Measurements from ENCODE around the gene UBQLN3. TPM values are rescaled to one million over a fixed set of nuclear protein-coding genes. Genes with fewer than 3 reads are reported as not detected.

The UBQLN3 gene
- total RNA-seq, 1 donor from 2014 or later, result 0.70 TPM

- DNase-seq (ENCODE audit: low spot score), result no peak
These were observed 4.3 kb downstream of the UBQLN3 start for GRCh38 chr11:5505363-5506048.

GRCh38 chr11:5504403-5504921 is 5.3 kb downstream of the UBQLN3 start:
- DNase-seq (ENCODE audit: low spot score), result no peak

- DNase-seq (ENCODE audit: low spot score), result no peak
These were observed 9.4 kb downstream of the UBQLN3 start for GRCh38 chr11:5500393-5500801.

- no peak for DNase-seq (ENCODE audit: low spot score)
These were observed 10.1 kb downstream of the UBQLN3 start for GRCh38 chr11:5499671-5500070.

GRCh38 chr11:5489576-5490357 is 20.0 kb downstream of the UBQLN3 start:
- no peak for DNase-seq (ENCODE audit: low spot score)

GRCh38 chr11:5488798-5489399 is 20.9 kb downstream of the UBQLN3 start:
- no peak for DNase-seq (ENCODE audit: low spot score)

- DNase-seq (ENCODE audit: low spot score), result no peak
These were observed 21.4 kb downstream of the UBQLN3 start, which contains the start of gene OR52D1 for GRCh38 chr11:5488385-5488784. Gene OR52D1 (plus strand): TSS chr11:5488685. CDS start chr11:5488707, 22 bp downstream.

- DNase-seq (ENCODE audit: low spot score), result no peak
These were observed 23.3 kb downstream of the UBQLN3 start for GRCh38 chr11:5486421-5486820.

GRCh38 chr11:5486003-5486402 is 23.8 kb downstream of the UBQLN3 start:
- no peak for DNase-seq (ENCODE audit: low spot score)

- no peak for DNase-seq (ENCODE audit: low spot score)
These were observed 33.5 kb downstream of the UBQLN3 start for GRCh38 chr11:5476186-5476819.

GRCh38 chr11:5473921-5474320 is 35.8 kb downstream of the UBQLN3 start:
- DNase-seq (ENCODE audit: low spot score), result no peak

GRCh38 chr11:5467527-5467926 is 42.2 kb downstream of the UBQLN3 start:
- DNase-seq (ENCODE audit: low spot score), result no peak

GRCh38 chr11:5460983-5461621 is 48.7 kb downstream of the UBQLN3 start:
- DNase-seq (ENCODE audit: low spot score), result no peak

Other genes starting within 250 kb of the UBQLN3 start
- not detected for gene HBE1, start 240.0 kb downstream of the UBQLN3 start, total RNA-seq
- gene OR51B4, start 208.0 kb downstream of the UBQLN3 start, total RNA-seq, result 0.42 TPM
- not detected for gene OR51B2, start 185.7 kb downstream of the UBQLN3 start, total RNA-seq
- gene OR51B5, start 166.4 kb downstream of the UBQLN3 start, total RNA-seq, result 0.99 TPM
- not detected for gene OR51B6, start 158.4 kb downstream of the UBQLN3 start, total RNA-seq
- gene OR51M1, start 126.1 kb downstream of the UBQLN3 start, total RNA-seq, result not detected
- gene OR51Q1, start 87.8 kb downstream of the UBQLN3 start, total RNA-seq, result not detected
- 0.70 TPM for gene OR51I1, start 68.4 kb downstream of the UBQLN3 start, total RNA-seq
- not detected for gene OR51I2, start 60.6 kb downstream of the UBQLN3 start, total RNA-seq
- gene OR52D1, start 21.3 kb downstream of the UBQLN3 start, total RNA-seq, result not detected
- 1.4 TPM for gene UBQLNL, start 6.7 kb upstream of the UBQLN3 start, total RNA-seq
- gene OR52H1, start 38.6 kb upstream of the UBQLN3 start, total RNA-seq, result 0.73 TPM
- not detected for gene OR52B6, start 70.9 kb upstream of the UBQLN3 start, total RNA-seq
- gene TRIM6, start 86.7 kb upstream of the UBQLN3 start, total RNA-seq, result 13.5 TPM
- 9.1 TPM for gene TRIM34, start 115.0 kb upstream of the UBQLN3 start, total RNA-seq
- 34.5 TPM for gene TRIM5, start 175.1 kb upstream of the UBQLN3 start, total RNA-seq
- gene TRIM22, start 179.8 kb upstream of the UBQLN3 start, total RNA-seq, result 86.6 TPM
- 0.26 TPM for gene OR56B1, start 226.5 kb upstream of the UBQLN3 start, total RNA-seq
- 0.75 TPM for gene OR52N4, start 244.3 kb upstream of the UBQLN3 start, total RNA-seq

All from ureter (tissue), 1 donor.